Endothelial cell (in vitro differentiated cells): ENCODE data around the gene ZPBP2. TPM values are rescaled to one million over a fixed set of nuclear protein-coding genes. Genes with fewer than 3 reads are reported as not detected.
"Not testable (repeated sequence)": the region's sequence is repeated elsewhere in the genome, so short reads cannot be mapped to it uniquely, and the experiment has no call there.

Experiments used
- DNase-seq: peaks from one replicate; pipeline ENCODE4 v3.0.0; 2021; ENCODE audit warnings: low spot score
- H3K27ac Mint-ChIP-seq: one replicate; pipeline ENCODE4 v1.8.0; 2021; ENCODE audit warnings: mixed read lengths, inconsistent platforms; ENCODE audit not compliant: unreplicated experiment
- H3K27me3 Mint-ChIP-seq: one replicate; pipeline ENCODE4 v1.8.0; 2021; ENCODE audit warnings: mild to moderate bottlenecking, moderate library complexity, mixed read lengths, inconsistent platforms; ENCODE audit not compliant: unreplicated experiment
- H3K36me3 Mint-ChIP-seq: one replicate; pipeline ENCODE4 v1.8.0; 2021; ENCODE audit warnings: mild to moderate bottlenecking, low read depth, mixed read lengths, inconsistent platforms; ENCODE audit not compliant: unreplicated experiment
- H3K4me1 Mint-ChIP-seq: one replicate; pipeline ENCODE4 v1.8.0; 2021; ENCODE audit warnings: mild to moderate bottlenecking, mixed read lengths, inconsistent platforms; ENCODE audit not compliant: unreplicated experiment
- H3K4me3 Mint-ChIP-seq: one replicate; pipeline ENCODE4 v1.8.0; 2021; ENCODE audit warnings: mild to moderate bottlenecking, mixed read lengths, inconsistent platforms; ENCODE audit not compliant: unreplicated experiment
- H3K9me3 Mint-ChIP-seq: one replicate; pipeline ENCODE4 v1.8.0; 2021; ENCODE audit warnings: mixed read lengths, inconsistent platforms; ENCODE audit not compliant: unreplicated experiment
- CTCF ChIP-seq: fragments of 200-600 bp; sonication (generic); IDR thresholded peaks from one replicate; pipeline ENCODE4 v1.5.0; 2021; ENCODE audit warnings: antibody characterized with exemption; ENCODE audit not compliant: unreplicated experiment
- total RNA-seq: library from RNA; stranded (reverse); fragmentation: NEBNext Ultra II Directional; extraction: Animal tissue kit (Norgen Biotek cat#: 25700); gene quantifications from one replicate; pipeline ENCODE4 v1.2.1, GENCODE V29; 2021; ENCODE audit not compliant: unreplicated experiment

The ZPBP2 gene
- total RNA-seq, 1 donor from 2014 or later: not detected

GRCh38 chr17:39852239-39852638, 15.8 kb upstream of the ZPBP2 start:
- no peak for TF ChIP-seq CTCF
- Mint-ChIP-seq H3K27ac (no peak overlapping the region), H3K9me3 (no peaks in the 10 kb centered on the region), H3K4me3 (no peak overlapping the region), H3K36me3 (no peaks in the 10 kb centered on the region), H3K27me3 (no peaks in the 10 kb centered on the region), H3K4me1 (peaks cover 5% of the 10 kb centered on the region)
- no peak for DNase-seq

GRCh38 chr17:39854909-39855308, 13.1 kb upstream of the ZPBP2 start:
- H3K4me1 Mint-ChIP-seq: no peaks in the 10 kb centered on the region
- H3K36me3 Mint-ChIP-seq: no peaks in the 10 kb centered on the region
- H3K27ac Mint-ChIP-seq: no peak overlapping the region
- no peak for TF ChIP-seq CTCF
- no peak for DNase-seq
- no peak overlapping the region for H3K4me3 Mint-ChIP-seq
- no peaks in the 10 kb centered on the region for H3K9me3 Mint-ChIP-seq
- H3K27me3 Mint-ChIP-seq: no peaks in the 10 kb centered on the region

- not testable (repeated sequence) for DNase-seq, H3K27me3 Mint-ChIP-seq, H3K9me3 Mint-ChIP-seq, H3K4me3 Mint-ChIP-seq, H3K27ac Mint-ChIP-seq, H3K36me3 Mint-ChIP-seq, H3K4me1 Mint-ChIP-seq
Observed at GRCh38 chr17:39855911-39856649, 11.9 kb upstream of the ZPBP2 start.

GRCh38 chr17:39861235-39861634, 6.8 kb upstream of the ZPBP2 start:
- Mint-ChIP-seq H3K4me3 (no peak overlapping the region), H3K9me3 (no peaks in the 10 kb centered on the region), H3K27me3 (peaks cover 5% of the 10 kb centered on the region), H3K4me1 (peaks cover 3% of the 10 kb centered on the region), H3K36me3 (no peaks in the 10 kb centered on the region), H3K27ac (no peak overlapping the region)
- no peak for TF ChIP-seq CTCF
- DNase-seq: no peak

- Mint-ChIP-seq H3K36me3 (no peaks in the 10 kb centered on the region), H3K9me3 (no peaks in the 10 kb centered on the region), H3K27me3 (peaks cover 5% of the 10 kb centered on the region), H3K27ac (no peak overlapping the region), H3K4me3 (no peak overlapping the region), H3K4me1 (peaks cover 3% of the 10 kb centered on the region)
- no peak for TF ChIP-seq CTCF
- DNase-seq: no peak
Observed at GRCh38 chr17:39863244-39863917, 4.6 kb upstream of the ZPBP2 start.
